ENCODE data around the gene OR10V1.

The OR10V1 gene

DNA sequence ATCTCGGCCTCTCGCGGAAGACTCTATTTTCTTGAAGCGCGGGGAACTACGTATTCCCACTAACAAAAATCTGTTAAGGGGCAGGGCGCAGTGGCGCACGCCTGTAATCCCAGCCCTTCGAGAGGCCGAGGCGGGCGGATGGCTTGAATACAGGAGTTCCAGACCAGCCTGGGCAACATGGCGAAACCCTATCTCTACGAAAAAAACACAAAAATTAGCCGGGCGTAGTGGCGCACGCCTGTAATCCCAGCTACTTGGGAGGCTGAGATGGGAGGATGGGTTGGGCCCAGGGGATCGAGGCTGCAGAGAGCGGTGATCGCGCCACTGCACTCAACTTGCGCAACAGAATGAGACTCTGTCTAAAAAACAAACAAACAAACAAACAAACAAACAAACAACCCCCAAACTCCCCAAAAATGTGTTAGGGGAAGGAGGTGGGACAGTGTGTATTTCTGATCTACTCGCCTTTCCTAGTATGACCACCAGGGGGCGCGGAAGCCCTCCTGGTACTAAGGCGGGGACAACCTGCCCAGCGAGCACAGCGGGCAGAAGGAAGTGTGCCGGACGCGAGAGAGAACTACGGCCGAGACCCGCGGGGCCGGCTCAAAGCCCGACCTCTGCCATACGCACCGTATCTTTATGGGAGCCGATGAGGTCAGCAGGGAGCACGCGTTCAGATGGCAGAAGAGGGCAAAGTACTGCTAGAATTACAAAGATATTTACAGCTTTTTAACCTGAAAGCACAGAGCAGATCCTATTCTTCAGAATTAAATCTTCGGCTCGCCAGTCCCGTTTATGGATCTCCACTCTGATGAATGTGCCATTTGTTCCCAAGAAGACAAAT is 40.2 kb upstream of the OR10V1 start (continued):
- TF ChIP-seq, protein P1, sequence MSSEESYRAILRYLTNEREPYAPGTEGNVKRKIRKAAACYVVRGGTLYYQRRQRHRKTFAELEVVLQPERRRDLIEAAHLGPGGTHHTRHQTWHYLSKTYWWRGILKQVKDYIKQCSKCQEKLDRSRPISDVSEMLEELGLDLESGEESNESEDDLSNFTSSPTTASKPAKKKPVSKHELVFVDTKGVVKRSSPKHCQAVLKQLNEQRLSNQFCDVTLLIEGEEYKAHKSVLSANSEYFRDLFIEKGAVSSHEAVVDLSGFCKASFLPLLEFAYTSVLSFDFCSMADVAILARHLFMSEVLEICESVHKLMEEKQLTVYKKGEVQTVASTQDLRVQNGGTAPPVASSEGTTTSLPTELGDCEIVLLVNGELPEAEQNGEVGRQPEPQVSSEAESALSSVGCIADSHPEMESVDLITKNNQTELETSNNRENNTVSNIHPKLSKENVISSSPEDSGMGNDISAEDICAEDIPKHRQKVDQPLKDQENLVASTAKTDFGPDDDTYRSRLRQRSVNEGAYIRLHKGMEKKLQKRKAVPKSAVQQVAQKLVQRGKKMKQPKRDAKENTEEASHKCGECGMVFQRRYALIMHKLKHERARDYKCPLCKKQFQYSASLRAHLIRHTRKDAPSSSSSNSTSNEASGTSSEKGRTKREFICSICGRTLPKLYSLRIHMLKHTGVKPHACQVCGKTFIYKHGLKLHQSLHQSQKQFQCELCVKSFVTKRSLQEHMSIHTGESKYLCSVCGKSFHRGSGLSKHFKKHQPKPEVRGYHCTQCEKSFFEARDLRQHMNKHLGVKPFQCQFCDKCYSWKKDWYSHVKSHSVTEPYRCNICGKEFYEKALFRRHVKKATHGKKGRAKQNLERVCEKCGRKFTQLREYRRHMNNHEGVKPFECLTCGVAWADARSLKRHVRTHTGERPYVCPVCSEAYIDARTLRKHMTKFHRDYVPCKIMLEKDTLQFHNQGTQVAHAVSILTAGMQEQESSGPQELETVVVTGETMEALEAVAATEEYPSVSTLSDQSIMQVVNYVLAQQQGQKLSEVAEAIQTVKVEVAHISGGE (tag by site-specific recombination; conservative IDR thresholded peaks at IDR 0.05; ENCODE audit: low read depth) = peak; percentile 42
- TF ChIP-seq, protein P2, sequence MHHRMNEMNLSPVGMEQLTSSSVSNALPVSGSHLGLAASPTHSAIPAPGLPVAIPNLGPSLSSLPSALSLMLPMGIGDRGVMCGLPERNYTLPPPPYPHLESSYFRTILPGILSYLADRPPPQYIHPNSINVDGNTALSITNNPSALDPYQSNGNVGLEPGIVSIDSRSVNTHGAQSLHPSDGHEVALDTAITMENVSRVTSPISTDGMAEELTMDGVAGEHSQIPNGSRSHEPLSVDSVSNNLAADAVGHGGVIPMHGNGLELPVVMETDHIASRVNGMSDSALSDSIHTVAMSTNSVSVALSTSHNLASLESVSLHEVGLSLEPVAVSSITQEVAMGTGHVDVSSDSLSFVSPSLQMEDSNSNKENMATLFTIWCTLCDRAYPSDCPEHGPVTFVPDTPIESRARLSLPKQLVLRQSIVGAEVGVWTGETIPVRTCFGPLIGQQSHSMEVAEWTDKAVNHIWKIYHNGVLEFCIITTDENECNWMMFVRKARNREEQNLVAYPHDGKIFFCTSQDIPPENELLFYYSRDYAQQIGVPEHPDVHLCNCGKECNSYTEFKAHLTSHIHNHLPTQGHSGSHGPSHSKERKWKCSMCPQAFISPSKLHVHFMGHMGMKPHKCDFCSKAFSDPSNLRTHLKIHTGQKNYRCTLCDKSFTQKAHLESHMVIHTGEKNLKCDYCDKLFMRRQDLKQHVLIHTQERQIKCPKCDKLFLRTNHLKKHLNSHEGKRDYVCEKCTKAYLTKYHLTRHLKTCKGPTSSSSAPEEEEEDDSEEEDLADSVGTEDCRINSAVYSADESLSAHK (tag by site-specific recombination; IDR thresholded peaks at IDR 0.05) = peak; percentile 11; the same call in 1 of the 2 replicates
- no peak for TF ChIP-seq ZNF792 (tag by site-specific recombination; IDR thresholded peaks at IDR 0.05)
- TF ChIP-seq KLF9 (tag by site-specific recombination; IDR thresholded peaks at IDR 0.05; ENCODE audit: low read depth) = peak; percentile 49; the same call in 1 of the 2 replicates
- peak; percentile 37 for TF ChIP-seq SP2 (tag by site-specific recombination; IDR thresholded peaks at IDR 0.05)
- TF ChIP-seq ZBTB21 (tag by site-specific recombination; IDR thresholded peaks at IDR 0.05) = peak; percentile 41; the same call in 1 of the 2 replicates
- TF ChIP-seq, protein P3, sequence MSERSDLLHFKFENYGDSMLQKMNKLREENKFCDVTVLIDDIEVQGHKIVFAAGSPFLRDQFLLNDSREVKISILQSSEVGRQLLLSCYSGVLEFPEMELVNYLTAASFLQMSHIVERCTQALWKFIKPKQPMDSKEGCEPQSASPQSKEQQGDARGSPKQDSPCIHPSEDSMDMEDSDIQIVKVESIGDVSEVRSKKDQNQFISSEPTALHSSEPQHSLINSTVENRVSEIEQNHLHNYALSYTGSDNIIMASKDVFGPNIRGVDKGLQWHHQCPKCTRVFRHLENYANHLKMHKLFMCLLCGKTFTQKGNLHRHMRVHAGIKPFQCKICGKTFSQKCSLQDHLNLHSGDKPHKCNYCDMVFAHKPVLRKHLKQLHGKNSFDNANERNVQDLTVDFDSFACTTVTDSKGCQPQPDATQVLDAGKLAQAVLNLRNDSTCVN (tag by site-specific recombination; optimal IDR thresholded peaks at IDR 0.05) = peak; percentile 51
- TF ChIP-seq, protein P4, sequence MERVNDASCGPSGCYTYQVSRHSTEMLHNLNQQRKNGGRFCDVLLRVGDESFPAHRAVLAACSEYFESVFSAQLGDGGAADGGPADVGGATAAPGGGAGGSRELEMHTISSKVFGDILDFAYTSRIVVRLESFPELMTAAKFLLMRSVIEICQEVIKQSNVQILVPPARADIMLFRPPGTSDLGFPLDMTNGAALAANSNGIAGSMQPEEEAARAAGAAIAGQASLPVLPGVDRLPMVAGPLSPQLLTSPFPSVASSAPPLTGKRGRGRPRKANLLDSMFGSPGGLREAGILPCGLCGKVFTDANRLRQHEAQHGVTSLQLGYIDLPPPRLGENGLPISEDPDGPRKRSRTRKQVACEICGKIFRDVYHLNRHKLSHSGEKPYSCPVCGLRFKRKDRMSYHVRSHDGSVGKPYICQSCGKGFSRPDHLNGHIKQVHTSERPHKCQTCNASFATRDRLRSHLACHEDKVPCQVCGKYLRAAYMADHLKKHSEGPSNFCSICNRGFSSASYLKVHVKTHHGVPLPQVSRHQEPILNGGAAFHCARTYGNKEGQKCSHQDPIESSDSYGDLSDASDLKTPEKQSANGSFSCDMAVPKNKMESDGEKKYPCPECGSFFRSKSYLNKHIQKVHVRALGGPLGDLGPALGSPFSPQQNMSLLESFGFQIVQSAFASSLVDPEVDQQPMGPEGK (tag by site-specific recombination; IDR thresholded peaks at IDR 0.05) = peak; percentile 77
- no peak for TF ChIP-seq ZFP41 (tag by site-specific recombination; IDR thresholded peaks at IDR 0.05; ENCODE audit: borderline replicate concordance)
- peak; percentile 12; the same call in 1 of the 2 replicates for TF ChIP-seq ZSCAN23 (tag by site-specific recombination; IDR thresholded peaks at IDR 0.05)
- no peak for TF ChIP-seq RBAK (tag by site-specific recombination; IDR thresholded peaks at IDR 0.05)

DNA sequence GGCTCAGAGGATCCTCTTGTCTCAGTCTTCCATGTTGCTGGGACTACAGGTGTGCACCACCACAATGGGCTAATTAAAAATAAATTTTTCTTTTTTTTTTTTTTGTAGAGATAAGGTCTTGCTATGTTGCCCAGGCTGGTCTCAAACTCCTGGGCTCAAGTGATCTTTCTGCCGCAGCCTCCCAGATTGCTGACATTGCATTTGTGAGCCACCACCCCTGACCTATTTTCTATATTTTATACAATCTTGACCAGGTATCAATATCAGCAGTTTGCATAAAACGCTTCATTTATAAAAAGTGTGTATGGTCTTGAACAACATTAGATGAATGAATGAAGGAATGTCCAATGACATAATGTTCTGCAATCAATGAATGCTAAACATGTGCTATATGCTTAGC is 32.5 kb upstream of the OR10V1 start:
- ChIA-PET CTCF (interaction anchor here (1.0 kb wide), 2 partner anchors 8 to 56 kb away, joined by 3 read pairs; no protein-coding TSS in a partner anchor), POLR2A (no interaction called here)
- H3K9me3 ChIP-seq (ENCODE audit: control insufficient read depth, insufficient read depth, low read depth, low read length) = no peaks in the 10 kb centered on the region
- TF ChIP-seq ZNF610 (tag by site-specific recombination; IDR thresholded peaks at IDR 0.05; ENCODE audit: borderline replicate concordance) (no peak), FEZF1 (tag by site-specific recombination; IDR thresholded peaks at IDR 0.05) (no peak), ZFP41 (tag by site-specific recombination; IDR thresholded peaks at IDR 0.05; ENCODE audit: borderline replicate concordance) (no peak), KLF1 (tag by site-specific recombination; IDR thresholded peaks at IDR 0.05) (no peak), WT1 (tag by site-specific recombination; IDR thresholded peaks at IDR 0.05) (no peak), ZNF426 (tag by site-specific recombination; IDR thresholded peaks at IDR 0.05) (no peak), ZNF354C (tag by site-specific recombination; IDR thresholded peaks at IDR 0.05; ENCODE audit: borderline replicate concordance, low read depth) (no peak), MYNN (tag by site-specific recombination; IDR thresholded peaks at IDR 0.05; ENCODE audit: borderline replicate concordance) (no peak), ZNF404 (tag by site-specific recombination; IDR thresholded peaks at IDR 0.05) (no peak), HOXD13 (CRISPR knock-in tag; IDR thresholded peaks at IDR 0.05; ENCODE audit: borderline replicate concordance) (no peak)
- TF ChIP-seq, protein P5, sequence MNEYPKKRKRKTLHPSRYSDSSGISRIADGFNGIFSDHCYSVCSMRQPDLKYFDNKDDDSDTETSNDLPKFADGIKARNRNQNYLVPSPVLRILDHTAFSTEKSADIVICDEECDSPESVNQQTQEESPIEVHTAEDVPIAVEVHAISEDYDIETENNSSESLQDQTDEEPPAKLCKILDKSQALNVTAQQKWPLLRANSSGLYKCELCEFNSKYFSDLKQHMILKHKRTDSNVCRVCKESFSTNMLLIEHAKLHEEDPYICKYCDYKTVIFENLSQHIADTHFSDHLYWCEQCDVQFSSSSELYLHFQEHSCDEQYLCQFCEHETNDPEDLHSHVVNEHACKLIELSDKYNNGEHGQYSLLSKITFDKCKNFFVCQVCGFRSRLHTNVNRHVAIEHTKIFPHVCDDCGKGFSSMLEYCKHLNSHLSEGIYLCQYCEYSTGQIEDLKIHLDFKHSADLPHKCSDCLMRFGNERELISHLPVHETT (tag by site-specific recombination; IDR thresholded peaks at IDR 0.05) = no peak
- TF ChIP-seq, protein P6, sequence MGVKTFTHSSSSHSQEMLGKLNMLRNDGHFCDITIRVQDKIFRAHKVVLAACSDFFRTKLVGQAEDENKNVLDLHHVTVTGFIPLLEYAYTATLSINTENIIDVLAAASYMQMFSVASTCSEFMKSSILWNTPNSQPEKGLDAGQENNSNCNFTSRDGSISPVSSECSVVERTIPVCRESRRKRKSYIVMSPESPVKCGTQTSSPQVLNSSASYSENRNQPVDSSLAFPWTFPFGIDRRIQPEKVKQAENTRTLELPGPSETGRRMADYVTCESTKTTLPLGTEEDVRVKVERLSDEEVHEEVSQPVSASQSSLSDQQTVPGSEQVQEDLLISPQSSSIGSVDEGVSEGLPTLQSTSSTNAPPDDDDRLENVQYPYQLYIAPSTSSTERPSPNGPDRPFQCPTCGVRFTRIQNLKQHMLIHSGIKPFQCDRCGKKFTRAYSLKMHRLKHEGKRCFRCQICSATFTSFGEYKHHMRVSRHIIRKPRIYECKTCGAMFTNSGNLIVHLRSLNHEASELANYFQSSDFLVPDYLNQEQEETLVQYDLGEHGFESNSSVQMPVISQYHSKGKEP (tag by site-specific recombination; IDR thresholded peaks at IDR 0.05) = no peak

More for the DNA sequence above, 32.5 kb upstream of the OR10V1 start:
- Histone ChIP-seq H3K4me3 (ENCODE audit: low read depth, low read length) (no peak overlapping the region), H3K4me1 (ENCODE audit: control insufficient read depth, insufficient read depth, low read length) (no peaks in the 10 kb centered on the region), H3K36me3 (ENCODE audit: control insufficient read depth in 2 of 2, insufficient read depth in 1 of 2, low read length in 2 of 2) (no peaks in the 10 kb centered on the region), H3K27ac (ENCODE audit: extremely low read depth, low read depth, low read length) (no peak overlapping the region)
